SU-DHL-6 (cell line): ENCODE measurements around the gene ELAPOR2.

Experiments
- H2AFZ ChIP-seq: fragments of 200-600 bp; sonication (generic); 2 replicates; pipeline ENCODE4 v1.6.1; 2014; ENCODE audit warnings: low read depth, mild to moderate bottlenecking, moderate library complexity, mixed read lengths, antibody characterized with exemption, low read length; ENCODE audit not compliant: severe bottlenecking
- H3F3A ChIP-seq: fragments of 200-600 bp; shearing (Covaris generic); 2 replicates; pipeline ENCODE4 v1.6.0; 2016; ENCODE audit warnings: antibody characterized with exemption, mild to moderate bottlenecking; ENCODE audit not compliant: insufficient read depth
- H3K27ac ChIP-seq: fragments of 200-600 bp; sonication (generic); 2 replicates; pipeline ENCODE4 v1.5.1; 2016; ENCODE audit warnings: low read depth, mild to moderate bottlenecking, low read length, moderate library complexity, mixed read lengths
- H3K27me3 ChIP-seq: fragments of 200-600 bp; sonication (generic), shearing (Covaris generic); 2 replicates; pipeline ENCODE4 v1.6.0; 2014; ENCODE audit warnings: mild to moderate bottlenecking, low read length
- H3K36me3 ChIP-seq: fragments of 200-600 bp; sonication (generic); 2 replicates; pipeline ENCODE4 v1.6.1; 2014; ENCODE audit warnings: mild to moderate bottlenecking, low read length, mixed read lengths
- H3K4me2 ChIP-seq: fragments of 300-600, 200-600 bp; shearing (Covaris generic), sonication (generic); 2 replicates; pipeline ENCODE4 v1.6.0; 2014; ENCODE audit warnings: low read length, low read depth, mild to moderate bottlenecking; ENCODE audit not compliant: poor library complexity, severe bottlenecking
- H3K4me3 ChIP-seq: fragments of 200-600 bp; sonication (generic); 2 replicates; pipeline ENCODE4 v1.5.1; 2014; ENCODE audit warnings: antibody characterized with exemption, low read length, mild to moderate bottlenecking, mixed read lengths; ENCODE audit not compliant: insufficient read depth, poor library complexity, severe bottlenecking
- H3K79me2 ChIP-seq: fragments of 200-600 bp; sonication (generic); 2 replicates; pipeline ENCODE4 v1.6.1; 2014; ENCODE audit warnings: mild to moderate bottlenecking, low read length, moderate library complexity; ENCODE audit not compliant: insufficient read depth
- H3K9ac ChIP-seq: fragments of 200-600 bp; sonication (generic); 2 replicates; pipeline ENCODE4 v1.7.0; 2014; ENCODE audit warnings: mild to moderate bottlenecking, low read length
- H3K9me2 ChIP-seq: fragments of 200-600 bp; sonication (generic); replicated peaks from 2 replicates; pipeline ENCODE4 v1.6.1; 2014; ENCODE audit warnings: low read length; ENCODE audit not compliant: insufficient read depth
- H3K9me3 ChIP-seq: fragments of 200-600 bp; sonication (generic); 2 replicates; pipeline ENCODE4 v1.6.1; 2014; ENCODE audit warnings: low read length, mixed read lengths; ENCODE audit not compliant: insufficient read depth
- H4K20me1 ChIP-seq: fragments of 200-600 bp; sonication (generic); 2 replicates; pipeline ENCODE4 v1.6.1; 2014; ENCODE audit warnings: low read depth, mild to moderate bottlenecking, antibody characterized with exemption, low read length, moderate library complexity, mixed read lengths
- CTCF ChIP-seq: fragments of 200-600 bp; sonication (generic); IDR thresholded peaks from one replicate; pipeline ENCODE4 v1.5.1; 2017; ENCODE audit warnings: antibody characterized with exemption, mild to moderate bottlenecking, low read length, moderate library complexity; ENCODE audit not compliant: insufficient read depth, poor library complexity, severe bottlenecking
- EZH2phosphoT487 ChIP-seq: fragments of 200-600 bp; sonication (generic), shearing (Covaris generic); conservative IDR thresholded peaks from 2 replicates; pipeline ENCODE4 v1.6.1; 2018; ENCODE audit warnings: mild to moderate bottlenecking, antibody characterized with exemption, low read length, moderate library complexity, mixed read lengths

ELAPOR2 gene

GRCh38 chr7:87082675-87083074, 23.2 kb upstream of the ELAPOR2 start:
- Histone ChIP-seq H3K27me3 (no peaks in the 10 kb centered on the region), H3K4me3 (no peak overlapping the region), H3K9me3 (0 out of 2 replicates have a peak, but pooled peaks cover 5% of the 10 kb centered on the region), H3F3A (no peaks in the 10 kb centered on the region), H3K36me3 (no peaks in the 10 kb centered on the region), H4K20me1 (no peaks in the 10 kb centered on the region), H3K79me2 (no peaks in the 10 kb centered on the region), H3K27ac (no peak overlapping the region), H2AFZ (no peak overlapping the region), H3K9me2 (no peaks in the 10 kb centered on the region), H3K4me2 (no peak overlapping the region), H3K9ac (no peak overlapping the region)
- TF ChIP-seq EZH2phosphoT487 (no peak), CTCF (no peak)

GRCh38 chr7:87075671-87076404, 16.4 kb upstream of the ELAPOR2 start:
- no peak overlapping the region for H3K4me3 ChIP-seq
- no peaks in the 10 kb centered on the region for H3K9me3 ChIP-seq
- H4K20me1 ChIP-seq = no peaks in the 10 kb centered on the region
- no peak overlapping the region for H2AFZ ChIP-seq
- H3K27ac ChIP-seq = no peak overlapping the region
- no peaks in the 10 kb centered on the region for H3K36me3 ChIP-seq
- H3K9ac ChIP-seq = no peak overlapping the region
- no peak for TF ChIP-seq CTCF
- no peak for TF ChIP-seq EZH2phosphoT487
- no peaks in the 10 kb centered on the region for H3K9me2 ChIP-seq
- no peaks in the 10 kb centered on the region for H3K79me2 ChIP-seq
- H3K27me3 ChIP-seq = no peaks in the 10 kb centered on the region
- 0 out of 2 replicates have a peak, but pooled peaks cover 3% of the 10 kb centered on the region for H3F3A ChIP-seq
- peak overlapping the region; percentile 22 for H3K4me2 ChIP-seq

GRCh38 chr7:87067788-87068187, 8.3 kb upstream of the ELAPOR2 start:
- H3K9me3 ChIP-seq = no peaks in the 10 kb centered on the region

More at GRCh38 chr7:87067788-87068187, 8.3 kb upstream of the ELAPOR2 start:
- H3K36me3 ChIP-seq = no peaks in the 10 kb centered on the region
- no peak for TF ChIP-seq EZH2phosphoT487
- TF ChIP-seq CTCF = no peak
- H3K27me3 ChIP-seq = no peaks in the 10 kb centered on the region
- H2AFZ ChIP-seq = no peak overlapping the region
- H3K4me3 ChIP-seq = no peak overlapping the region
- no peak overlapping the region for H3K4me2 ChIP-seq
- no peak overlapping the region for H3K9ac ChIP-seq
- no peak overlapping the region for H3K27ac ChIP-seq
- no peaks in the 10 kb centered on the region for H4K20me1 ChIP-seq
- no peaks in the 10 kb centered on the region for H3F3A ChIP-seq
- no peaks in the 10 kb centered on the region for H3K9me2 ChIP-seq
- no peaks in the 10 kb centered on the region for H3K79me2 ChIP-seq
